Neural cell (in vitro differentiated cells): ENCODE results near the gene SCN7A. TPM values are rescaled to one million over a fixed set of nuclear protein-coding genes. Genes with fewer than 3 reads are reported as not detected.
"Not testable (repeated sequence)": the region's sequence is repeated elsewhere in the genome, so short reads cannot be mapped to it uniquely, and the experiment has no call there.

Experiments
- H2AFZ ChIP-seq: fragments of 200-600, 300-800 bp; sonication (generic), shearing (Covaris generic); 2 replicates; pipeline ENCODE4 v1.6.0; 2014; ENCODE audit warnings: low read depth, mild to moderate bottlenecking, antibody characterized with exemption, low read length, moderate library complexity
- H3F3A ChIP-seq: fragments of 200-600 bp; shearing (Covaris generic); 2 replicates; pipeline ENCODE4 v1.6.1; 2016; ENCODE audit warnings: mild to moderate bottlenecking, moderate library complexity, mixed read lengths, antibody characterized with exemption, low read length; ENCODE audit not compliant: insufficient read depth, poor library complexity, severe bottlenecking
- H3K27ac ChIP-seq: fragments of 200-600, 300-800 bp; sonication (generic), shearing (Covaris generic); 2 replicates; pipeline ENCODE4 v1.5.1; 2014; ENCODE audit warnings: mild to moderate bottlenecking, low read length, moderate library complexity
- H3K27me3 ChIP-seq: fragments of 300-800, 200-600 bp; sonication (generic), shearing (Covaris generic); 2 replicates; pipeline ENCODE4 v1.6.0; 2014; ENCODE audit warnings: mild to moderate bottlenecking, low read depth, low read length, moderate library complexity; ENCODE audit not compliant: insufficient read depth
- H3K36me3 ChIP-seq: fragments of 300-800, 200-600 bp; sonication (generic), shearing (Covaris generic); 2 replicates; pipeline ENCODE4 v1.5.1; 2014; ENCODE audit warnings: mild to moderate bottlenecking, antibody characterized with exemption, low read length, moderate library complexity; ENCODE audit not compliant: insufficient read depth
- H3K4me2 ChIP-seq: fragments of 300-800, 200-600 bp; sonication (generic), shearing (Covaris generic); 2 replicates; pipeline ENCODE4 v1.6.0; 2014; ENCODE audit warnings: mild to moderate bottlenecking, low read length
- H3K4me3 ChIP-seq: fragments of 300-800, 200-600 bp; sonication (generic), shearing (Covaris generic); 2 replicates; pipeline ENCODE4 v1.5.1; 2014; ENCODE audit warnings: mild to moderate bottlenecking, low read length, moderate library complexity
- H3K79me2 ChIP-seq: fragments of 200-600 bp; shearing (Covaris generic); replicated peaks from 2 replicates; pipeline ENCODE4 v1.6.0; 2014; ENCODE audit warnings: mild to moderate bottlenecking, low read length, moderate library complexity; ENCODE audit not compliant: insufficient read depth
- H3K9ac ChIP-seq: fragments of 300-800, 200-600 bp; sonication (generic), shearing (Covaris generic); 2 replicates; pipeline ENCODE4 v1.6.1; 2016; ENCODE audit warnings: mild to moderate bottlenecking, low read length, mixed read lengths
- H3K9me2 ChIP-seq: fragments of 200-600 bp; shearing (Covaris generic); 2 replicates; pipeline ENCODE4 v1.6.1; 2016; ENCODE audit warnings: mild to moderate bottlenecking, low read length, mixed read lengths; ENCODE audit not compliant: insufficient read depth
- H3K9me3 ChIP-seq: fragments of 200-600, 300-800 bp; sonication (generic), shearing (Covaris generic); 2 replicates; pipeline ENCODE4 v1.6.1; 2016; ENCODE audit warnings: mild to moderate bottlenecking, mixed run types, low read length, moderate library complexity, mixed read lengths
- H4K20me1 ChIP-seq: fragments of 200-600 bp; shearing (Covaris generic); 2 replicates; pipeline ENCODE4 v1.6.1; 2016; ENCODE audit warnings: mild to moderate bottlenecking, mixed run types; ENCODE audit not compliant: insufficient read depth
- CTCF ChIP-seq: fragments of 450-650 bp; IDR thresholded peaks from 2 replicates; pipeline ENCODE4 v1.5.1; 2014; ENCODE audit warnings: antibody characterized with exemption, mild to moderate bottlenecking, moderate library complexity; ENCODE audit not compliant: poor library complexity, severe bottlenecking
- EP300 ChIP-seq: fragments of 450-650 bp; conservative IDR thresholded peaks from 2 replicates; pipeline ENCODE4 v1.6.1; 2014; ENCODE audit warnings: antibody characterized with exemption, mild to moderate bottlenecking, moderate library complexity; ENCODE audit not compliant: poor library complexity, severe bottlenecking
- EZH2 ChIP-seq: fragments of 200-600, 300-800 bp; shearing (Covaris generic), sonication (generic); IDR thresholded peaks from 2 replicates; pipeline ENCODE4 v1.6.1; 2014; ENCODE audit warnings: antibody characterized with exemption, low read length, borderline replicate concordance, mild to moderate bottlenecking; ENCODE audit not compliant: insufficient read depth, poor library complexity, severe bottlenecking
- MXI1 ChIP-seq: fragments of 450-650 bp; conservative IDR thresholded peaks from 2 replicates; pipeline ENCODE4 v1.6.1; 2014; ENCODE audit warnings: antibody characterized with exemption, mild to moderate bottlenecking; ENCODE audit not compliant: poor library complexity, severe bottlenecking
- POLR2AphosphoS5 ChIP-seq: IDR thresholded peaks from 2 replicates; pipeline ENCODE4 v1.6.1; 2012
- RAD21 ChIP-seq: fragments of 450-650 bp; conservative IDR thresholded peaks from 2 replicates; pipeline ENCODE4 v1.6.1; 2014; ENCODE audit warnings: antibody characterized with exemption, mild to moderate bottlenecking, moderate library complexity
- REST ChIP-seq: IDR thresholded peaks from 2 replicates; pipeline ENCODE4 v1.6.1; 2012; ENCODE audit warnings: borderline replicate concordance
- SMC3 ChIP-seq: fragments of 450-650 bp; conservative IDR thresholded peaks from 2 replicates; pipeline ENCODE4 v1.6.1; 2014; ENCODE audit warnings: antibody characterized with exemption, mild to moderate bottlenecking, moderate library complexity; ENCODE audit not compliant: poor library complexity
- TAF1 ChIP-seq: IDR thresholded peaks from 2 replicates; pipeline ENCODE4 v1.6.1; 2012; ENCODE audit warnings: low read depth
- polyA plus RNA-seq: library from polyadenylated mRNA; depleted of rRNA; stranded (reverse); fragments of >200 nt; gene quantifications from 2 replicates; pipeline ENCODE4 v1.2.3, GENCODE V29; 2014

Gene SCN7A
- polyA plus RNA-seq, 1 donor from 2014 or later: 0.09 TPM

- H3K4me2 ChIP-seq: no peak overlapping the region
- H3K9me2 ChIP-seq: no peaks in the 10 kb centered on the region
- TF ChIP-seq RAD21 (no peak), TAF1 (no peak), EP300 (no peak), POLR2AphosphoS5 (no peak), SMC3 (no peak), CTCF (no peak), EZH2 (no peak), MXI1 (no peak), REST (no peak)
- H3F3A ChIP-seq: no peaks in the 10 kb centered on the region
- no peak overlapping the region for H3K27ac ChIP-seq
- no peaks in the 10 kb centered on the region for H3K9me3 ChIP-seq
- no peak overlapping the region for H3K9ac ChIP-seq
- H3K4me3 ChIP-seq: no peak overlapping the region
- no peaks in the 10 kb centered on the region for H3K79me2 ChIP-seq
- H4K20me1 ChIP-seq: no peaks in the 10 kb centered on the region
- no peaks in the 10 kb centered on the region for H3K27me3 ChIP-seq
- no peak overlapping the region for H2AFZ ChIP-seq
- no peaks in the 10 kb centered on the region for H3K36me3 ChIP-seq
Observed at GRCh38 chr2:166463640-166464039, 30.4 kb downstream of the SCN7A start.

DNA sequence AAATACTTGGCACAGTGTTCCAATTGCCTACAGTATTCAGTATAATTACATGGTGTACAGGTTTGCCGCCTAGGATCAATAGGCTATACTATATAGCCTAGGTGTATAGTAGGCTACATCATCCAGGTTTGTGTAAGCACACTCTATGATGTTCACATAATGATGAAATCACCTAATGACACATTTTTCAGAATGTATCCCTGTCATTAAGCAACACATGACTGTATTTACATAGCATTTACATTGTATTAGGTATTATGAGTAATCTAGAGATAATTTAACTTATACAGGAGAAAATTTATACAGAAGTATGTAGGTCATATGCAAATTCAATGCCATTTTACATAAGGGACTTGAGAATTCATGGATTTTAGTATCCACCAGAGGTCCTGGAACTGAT lies 35.4 kb downstream of the SCN7A start:
- Histone ChIP-seq H3K27me3 (no peaks in the 10 kb centered on the region), H3K4me3 (no peak overlapping the region), H2AFZ (no peak overlapping the region), H3K4me2 (no peak overlapping the region), H3K36me3 (no peaks in the 10 kb centered on the region), H4K20me1 (no peaks in the 10 kb centered on the region), H3K79me2 (no peaks in the 10 kb centered on the region), H3F3A (no peaks in the 10 kb centered on the region), H3K9me3 (no peaks in the 10 kb centered on the region), H3K27ac (no peak overlapping the region), H3K9ac (no peak overlapping the region), H3K9me2 (no peaks in the 10 kb centered on the region)
- no peak for TF ChIP-seq REST
- TF ChIP-seq EZH2: no peak
- no peak for TF ChIP-seq SMC3

- not testable (repeated sequence) for H3K9me2 ChIP-seq, H3K36me3 ChIP-seq, H3K27ac ChIP-seq, H3K4me2 ChIP-seq, H3K9me3 ChIP-seq, H3K27me3 ChIP-seq, H3K79me2 ChIP-seq, H4K20me1 ChIP-seq, H3F3A ChIP-seq, H2AFZ ChIP-seq, H3K9ac ChIP-seq, H3K4me3 ChIP-seq
Observed at GRCh38 chr2:166455823-166456222, 38.2 kb downstream of the SCN7A start.
